IPS-18c (cell line): ENCODE data around the gene DQX1.

Experiments
- H3K4me3 ChIP-seq: 2 replicates; pipeline ENCODE4 v1.7.0; 2013; ENCODE audit warnings: low read depth, mild to moderate bottlenecking, low read length, moderate library complexity; ENCODE audit not compliant: insufficient read depth
- H3K9me3 ChIP-seq: one replicate; pipeline ENCODE4 v1.6.1; 2013; ENCODE audit warnings: mild to moderate bottlenecking, low read length, moderate library complexity; ENCODE audit not compliant: control insufficient read depth, insufficient read depth

Gene DQX1

DNA sequence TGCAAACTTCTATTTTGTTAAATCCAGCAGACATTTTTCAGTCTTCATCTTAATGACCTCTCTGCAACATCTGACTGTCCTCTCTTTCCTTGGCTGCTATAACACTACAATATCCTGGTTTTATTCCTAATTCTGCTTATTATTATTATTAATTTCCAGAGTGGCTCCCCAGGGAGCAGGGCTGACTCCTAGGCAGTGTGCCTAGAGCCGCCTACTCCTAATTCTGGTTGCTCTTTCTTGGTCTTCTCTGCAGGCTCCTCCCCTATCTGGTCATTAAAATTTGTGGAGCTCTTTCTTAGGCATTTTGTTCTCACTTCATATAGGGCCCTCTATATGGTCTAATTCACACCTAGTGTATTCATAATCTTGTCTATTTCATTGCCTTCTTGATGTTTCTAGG lies 16.9 kb upstream of the DQX1 start:
- no peaks in the 10 kb centered on the region for H3K9me3 ChIP-seq
- H3K4me3 ChIP-seq, result no peak overlapping the region

- Histone ChIP-seq H3K4me3 (no peak overlapping the region), H3K9me3 (no peaks in the 10 kb centered on the region)
Observed at GRCh38 chr2:74540291-74540690, 14.3 kb upstream of the DQX1 start.

- no peak overlapping the region for H3K4me3 ChIP-seq
- no peaks in the 10 kb centered on the region for H3K9me3 ChIP-seq
Observed at GRCh38 chr2:74538881-74539339, 12.9 kb upstream of the DQX1 start.

DNA sequence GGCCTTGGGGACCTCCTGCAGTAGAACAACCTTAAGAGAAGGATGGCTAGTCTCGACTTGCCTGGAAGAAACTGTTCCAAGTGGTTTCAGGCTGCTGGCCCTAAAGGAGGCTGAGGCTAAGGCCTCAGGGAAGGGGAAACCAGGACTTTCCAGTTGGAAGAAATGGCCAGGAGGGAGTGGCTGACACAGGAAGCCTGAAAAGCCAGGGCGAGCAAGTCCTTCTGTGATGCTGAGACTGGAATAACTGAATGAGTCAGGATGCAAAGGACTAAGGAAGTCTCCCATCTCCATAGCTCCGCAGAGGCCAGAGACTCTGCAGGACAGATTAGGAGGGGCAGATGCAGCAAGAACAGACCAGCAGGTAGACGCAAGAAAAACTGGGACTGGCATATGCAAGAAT lies 11.1 kb upstream of the DQX1 start:
- no peaks in the 10 kb centered on the region for H3K9me3 ChIP-seq
- no peak overlapping the region for H3K4me3 ChIP-seq

DNA sequence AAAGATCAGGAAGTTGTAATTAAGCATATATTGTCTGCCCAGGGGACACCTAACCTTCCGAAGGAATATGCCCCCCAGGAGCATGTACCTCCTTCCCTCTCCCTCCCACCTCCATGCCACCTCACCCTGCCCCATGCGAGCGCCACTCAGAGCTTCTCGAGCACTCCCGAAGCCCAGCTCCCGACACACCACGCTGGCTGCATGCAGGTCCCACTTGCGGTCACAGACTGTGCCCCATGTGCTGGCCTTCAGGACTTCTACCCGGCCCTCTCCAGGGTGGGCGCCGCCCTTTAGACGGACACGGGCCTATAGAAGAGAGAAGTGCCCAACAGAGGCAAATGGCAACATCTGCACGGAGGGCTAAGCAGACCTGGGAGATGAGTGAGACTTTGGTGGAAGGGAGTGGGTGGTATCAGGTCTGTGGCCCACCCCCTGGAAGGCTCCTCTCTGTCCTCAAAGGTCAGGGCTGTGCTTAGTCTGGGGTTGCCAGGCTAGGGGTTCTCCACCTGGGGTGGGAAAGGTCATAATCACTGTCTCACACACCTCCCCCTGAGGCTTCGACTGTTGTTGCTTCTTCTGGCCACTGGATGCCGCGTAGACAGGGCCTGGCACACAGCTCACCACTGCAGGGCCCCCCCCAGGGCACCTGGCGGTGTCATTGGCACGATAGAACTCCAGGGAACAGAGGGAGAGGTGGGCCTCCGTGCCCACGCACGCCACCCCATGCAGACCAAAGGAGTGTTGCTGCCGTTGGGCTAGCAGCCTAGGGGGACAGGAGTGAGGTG lies 10.3 kb upstream of the DQX1 start:
- H3K4me3 ChIP-seq, result no peak overlapping the region
- no peaks in the 10 kb centered on the region for H3K9me3 ChIP-seq

DNA sequence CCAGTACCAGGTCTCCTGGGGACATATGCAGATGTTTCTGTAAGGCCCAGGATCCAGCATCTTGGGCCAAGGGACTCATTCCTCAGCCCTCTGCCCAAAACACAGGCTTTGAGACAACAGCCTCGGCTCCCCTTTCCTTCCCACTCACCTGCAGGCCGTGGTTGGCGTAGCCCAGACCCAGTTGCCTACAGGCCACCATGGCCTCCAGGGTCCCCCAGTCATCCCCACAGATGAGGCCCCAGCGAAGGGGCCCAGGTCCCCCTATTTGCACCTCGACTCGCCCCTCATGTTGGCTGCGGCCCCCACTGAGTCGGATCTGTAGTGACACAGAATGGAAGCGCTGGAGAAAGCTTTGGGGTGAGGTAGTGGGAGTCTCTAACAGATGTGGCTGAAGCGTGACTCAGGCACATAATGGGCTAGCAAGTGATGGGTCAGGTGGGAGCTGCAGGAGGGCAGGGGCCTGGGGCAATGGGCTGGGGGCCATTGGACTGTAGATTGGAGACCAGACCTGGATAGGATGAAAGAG lies 9.5 kb upstream of the DQX1 start:
- Histone ChIP-seq H3K9me3 (no peaks in the 10 kb centered on the region), H3K4me3 (no peak overlapping the region)

- H3K4me3 ChIP-seq, result no peak overlapping the region
- no peaks in the 10 kb centered on the region for H3K9me3 ChIP-seq
Observed at GRCh38 chr2:74534411-74534810, 8.4 kb upstream of the DQX1 start.

DNA sequence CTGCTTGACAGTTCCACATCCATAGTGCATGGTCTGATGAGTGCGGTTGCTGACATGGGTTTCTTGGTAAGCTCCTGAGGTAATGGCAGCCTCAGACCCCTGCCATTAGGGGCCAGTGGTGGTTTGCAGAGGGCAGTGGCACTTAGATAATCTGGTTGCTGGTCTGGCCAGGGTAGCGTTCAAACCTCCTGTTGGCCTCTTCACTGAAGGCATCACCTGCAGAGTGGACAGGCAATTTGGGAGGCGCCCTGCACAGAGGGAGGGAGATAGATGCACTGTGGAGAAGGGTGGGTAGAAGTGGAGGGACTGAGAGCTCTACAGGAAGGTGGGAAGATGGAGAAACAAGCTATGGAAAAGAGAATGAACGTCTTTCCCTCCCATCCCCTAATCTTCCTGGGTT lies 7.4 kb upstream of the DQX1 start:
- no peak overlapping the region for H3K4me3 ChIP-seq
- H3K9me3 ChIP-seq, result no peaks in the 10 kb centered on the region

GRCh38 chr2:74532222-74532621 lies 6.2 kb upstream of the DQX1 start:
- H3K4me3 ChIP-seq, result no peak overlapping the region

GRCh38 chr2:74531666-74532065 lies 5.6 kb upstream of the DQX1 start:
- Histone ChIP-seq H3K9me3 (peaks cover under 1% of the 10 kb centered on the region), H3K4me3 (no peak overlapping the region)

More at GRCh38 chr2:74532222-74532621, 6.2 kb upstream of the DQX1 start:
- no peaks in the 10 kb centered on the region for H3K9me3 ChIP-seq

DNA sequence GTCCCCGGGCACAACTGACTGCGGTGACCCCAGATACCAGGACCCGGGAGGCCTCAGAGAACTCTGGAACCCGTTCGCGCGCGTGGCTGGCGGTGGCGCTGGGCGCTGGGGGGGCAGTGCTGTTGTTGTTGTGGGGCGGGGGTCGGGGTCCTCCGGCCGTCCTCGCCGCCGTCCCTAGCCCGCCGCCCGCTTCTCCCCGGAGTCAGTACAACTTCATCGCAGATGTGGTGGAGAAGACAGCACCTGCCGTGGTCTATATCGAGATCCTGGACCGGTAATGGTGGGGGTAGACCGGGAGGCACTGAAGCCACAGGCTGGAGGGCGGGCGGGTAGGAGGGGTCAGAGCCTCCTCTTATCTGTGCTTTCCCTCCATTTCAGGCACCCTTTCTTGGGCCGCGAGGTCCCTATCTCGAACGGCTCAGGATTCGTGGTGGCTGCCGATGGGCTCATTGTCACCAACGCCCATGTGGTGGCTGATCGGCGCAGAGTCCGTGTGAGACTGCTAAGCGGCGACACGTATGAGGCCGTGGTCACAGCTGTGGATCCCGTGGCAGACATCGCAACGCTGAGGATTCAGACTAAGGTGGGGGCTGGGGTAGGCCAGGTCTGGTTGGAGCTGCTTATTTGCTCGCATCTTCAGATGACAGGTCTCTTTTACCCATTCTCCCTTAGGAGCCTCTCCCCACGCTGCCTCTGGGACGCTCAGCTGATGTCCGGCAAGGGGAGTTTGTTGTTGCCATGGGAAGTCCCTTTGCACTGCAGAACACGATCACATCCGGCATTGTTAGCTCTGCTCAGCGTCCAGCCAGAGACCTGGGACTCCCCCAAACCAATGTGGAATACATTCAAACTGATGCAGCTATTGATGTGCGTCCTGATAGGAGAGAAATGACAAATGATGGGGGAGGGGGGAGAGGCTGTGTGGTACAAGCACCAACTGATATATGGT lies 4.5 kb upstream of the DQX1 start:
- Histone ChIP-seq H3K9me3 (peaks cover 4% of the 10 kb centered on the region), H3K4me3 (peak overlapping the region; percentile 84)

GRCh38 chr2:74529357-74530238 lies 3.6 kb upstream of the DQX1 start, which contains the start of the genes AUP1 and HTRA2:
AUP1 (minus strand) TSS chr2:74529706; CDS start chr2:74529629, 77 bp downstream.
HTRA2 (plus strand) TSS chr2:74529933; CDS start chr2:74530007, 74 bp downstream.
- Histone ChIP-seq H3K4me3 (peak within 1 kb of the TSS; percentile 93), H3K9me3 (peaks cover 4% of the 10 kb centered on the region)

DNA sequence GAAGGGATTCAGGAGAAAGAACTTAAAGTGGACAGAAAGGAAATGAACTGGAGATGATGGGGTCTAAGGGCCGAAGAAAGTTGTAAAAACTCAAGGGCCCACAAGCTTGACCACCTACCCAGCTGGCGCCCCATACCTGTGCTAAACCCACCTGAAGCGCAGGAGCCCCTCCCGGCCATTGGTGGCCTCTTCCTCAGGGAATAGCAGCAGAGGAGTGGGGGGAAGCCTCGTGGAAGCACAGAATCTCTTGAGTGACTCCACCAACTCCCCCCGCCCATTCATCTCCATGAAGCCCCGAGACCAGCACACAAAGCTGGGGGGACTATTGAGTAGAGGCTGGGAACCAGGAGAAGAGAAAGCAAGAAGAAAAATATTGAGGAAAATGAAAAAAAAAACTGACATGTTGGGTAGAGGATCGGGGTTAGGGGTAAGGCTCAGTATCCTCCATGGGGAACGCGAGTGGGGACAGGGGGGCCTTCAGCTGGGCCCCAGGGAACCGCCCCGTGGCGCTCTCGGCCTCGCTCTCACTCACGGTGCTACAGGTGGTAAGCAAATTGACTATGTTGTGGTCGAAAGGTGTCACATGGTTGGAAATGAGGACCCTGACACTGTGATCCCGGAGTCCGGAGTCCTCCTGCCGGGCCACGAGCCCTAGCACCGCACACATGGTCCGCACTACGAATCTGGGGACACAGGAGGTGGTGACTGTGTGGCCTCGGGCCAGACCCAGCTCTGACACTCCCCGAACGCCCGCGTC lies 2.7 kb upstream of the DQX1 start:
- Histone ChIP-seq H3K4me3 (peak overlapping the region; percentile 93), H3K9me3 (peaks cover 4% of the 10 kb centered on the region)

DNA sequence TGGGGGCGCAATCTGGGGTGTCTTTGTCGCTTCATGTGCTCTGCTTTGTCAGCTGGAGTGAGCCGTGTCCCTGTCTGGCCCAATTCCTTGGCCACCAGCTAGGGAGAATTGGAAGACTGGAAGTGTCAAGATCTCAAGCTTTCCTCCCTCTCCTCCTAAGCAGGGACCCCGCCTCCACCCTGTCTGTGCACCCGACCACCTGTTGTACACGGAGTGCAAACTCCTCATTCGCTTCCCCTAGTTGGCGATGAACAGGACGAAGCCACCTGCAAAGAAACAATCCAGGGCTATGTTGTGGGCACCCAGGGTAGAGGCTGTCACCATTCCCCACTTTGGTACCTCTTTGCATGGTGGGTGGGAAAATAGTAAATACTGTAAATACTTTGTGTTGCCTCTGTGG lies 1.7 kb upstream of the DQX1 start:
- Histone ChIP-seq H3K9me3 (peaks cover 4% of the 10 kb centered on the region), H3K4me3 (no peak overlapping the region)

- no peak overlapping the region for H3K4me3 ChIP-seq
- H3K9me3 ChIP-seq, result peaks cover 4% of the 10 kb centered on the region
Observed at GRCh38 chr2:74526649-74527230, 709 bp upstream of the DQX1 start.
